SK-N-SH treated with all-trans-retinoic acid at 6 μM for 48 hours (cell line): Measurements from ENCODE around the gene TIMM23.
"Not testable (repeated sequence)": the region's sequence is repeated elsewhere in the genome, so short reads cannot be mapped to it uniquely, and the experiment has no call there.

Source experiments
- ATAC-seq: fragments of 200-7000 bp; cut with Tn5 transposase; 3 replicates; pipeline ENCODE4 v1.9.1; 2020; ENCODE audit warnings: mild to moderate bottlenecking, moderate library complexity
- ARNTL ChIP-seq: fragments of 450-650 bp; formaldehyde crosslinking; IDR thresholded peaks from 2 replicates; pipeline ENCODE4 v1.5.0; 2020; ENCODE audit warnings: low read depth, mild to moderate bottlenecking, moderate library complexity, borderline replicate concordance
- BACH2 ChIP-seq: fragments of 250-450 bp; sonication (Bioruptor Pico); IDR thresholded peaks from 2 replicates; pipeline ENCODE4 v1.9.0; 2021; ENCODE audit warnings: mild to moderate bottlenecking, borderline replicate concordance
- CSDC2 ChIP-seq: fragments of 250-450 bp; sonication (Bioruptor Pico); IDR thresholded peaks from 2 replicates; pipeline ENCODE4 v1.5.0; 2020; ENCODE audit warnings: mild to moderate bottlenecking, moderate library complexity
- ESRRG ChIP-seq: fragments of 250-450 bp; sonication (Bioruptor Pico); IDR thresholded peaks from 2 replicates; pipeline ENCODE4 v1.6.1; 2021; ENCODE audit warnings: mild to moderate bottlenecking
- GLIS3 ChIP-seq: fragments of 250-450 bp; sonication (Bioruptor Pico); IDR thresholded peaks from 2 replicates; pipeline ENCODE4 v1.5.0; 2020; ENCODE audit warnings: mild to moderate bottlenecking, moderate library complexity
- ISL1 ChIP-seq: fragments of 250-450 bp; sonication (Bioruptor Pico); IDR thresholded peaks from 2 replicates; pipeline ENCODE4 v2.1.2; 2022; ENCODE audit warnings: mild to moderate bottlenecking, moderate library complexity
- OSR1 ChIP-seq: fragments of 250-450 bp; sonication (Bioruptor Pico); IDR thresholded peaks from 2 replicates; pipeline ENCODE4 v1.8.0; 2022; ENCODE audit warnings: moderate library complexity, mild to moderate bottlenecking, inconsistent platforms
- PPARA ChIP-seq: fragments of 250-450 bp; sonication (Bioruptor Pico); IDR thresholded peaks from 2 replicates; pipeline ENCODE4 v1.5.0; 2020; ENCODE audit warnings: mild to moderate bottlenecking, borderline replicate concordance
- SNAI2 ChIP-seq: fragments of 250-450 bp; sonication (Bioruptor Pico); IDR thresholded peaks from 2 replicates; pipeline ENCODE4 v1.5.0; 2020; ENCODE audit warnings: mild to moderate bottlenecking, moderate library complexity
- TOX ChIP-seq: fragments of 250-450 bp; sonication (Bioruptor Pico); IDR thresholded peaks from 2 replicates; pipeline ENCODE4 v1.8.0; 2021; ENCODE audit warnings: mild to moderate bottlenecking, moderate library complexity, borderline replicate concordance
- ZC3H10 ChIP-seq: fragments of 250-450 bp; sonication (Bioruptor Pico); IDR thresholded peaks from 2 replicates; pipeline ENCODE4 v1.5.1; 2021; ENCODE audit warnings: mild to moderate bottlenecking, moderate library complexity
- ZFP3 ChIP-seq: fragments of 250-450 bp; sonication (Bioruptor Pico); IDR thresholded peaks from 2 replicates; pipeline ENCODE4 v1.5.0; 2020; ENCODE audit warnings: mild to moderate bottlenecking, moderate library complexity
- ZFP30 ChIP-seq: fragments of 450-650 bp; formaldehyde crosslinking; IDR thresholded peaks from 2 replicates; pipeline ENCODE4 v1.5.0; 2022; ENCODE audit warnings: mild to moderate bottlenecking, moderate library complexity
- ZNF8 ChIP-seq: fragments of 450-650 bp; formaldehyde crosslinking; IDR thresholded peaks from 2 replicates; pipeline ENCODE4 v1.5.0; 2020; ENCODE audit warnings: mild to moderate bottlenecking, moderate library complexity
- TF ChIP-seq, protein P1 (sequence below): fragments of 250-450 bp; sonication (Bioruptor Pico); IDR thresholded peaks from 2 replicates; pipeline ENCODE4 v1.5.1; 2020; ENCODE audit warnings: low read depth, mild to moderate bottlenecking, moderate library complexity
- TF ChIP-seq, protein P2 (sequence below): fragments of 250-450 bp; sonication (Bioruptor Pico); IDR thresholded peaks from 2 replicates; pipeline ENCODE4 v1.5.0; 2020; ENCODE audit warnings: mild to moderate bottlenecking, moderate library complexity
- TF ChIP-seq, protein P3 (sequence below): fragments of 250-450 bp; sonication (Bioruptor Pico); IDR thresholded peaks from 2 replicates; pipeline ENCODE4 v1.8.0; 2020; ENCODE audit warnings: mild to moderate bottlenecking, moderate library complexity, borderline replicate concordance
- TF ChIP-seq, protein P4 (sequence below): fragments of 250-450 bp; sonication (Bioruptor Pico); IDR thresholded peaks from 2 replicates; pipeline ENCODE4 v1.5.1; 2021; ENCODE audit warnings: mild to moderate bottlenecking, moderate library complexity
- TF ChIP-seq, protein P5 (sequence below): fragments of 250-450 bp; sonication (Bioruptor Pico); IDR thresholded peaks from 2 replicates; pipeline ENCODE4 v1.8.0; 2021; ENCODE audit warnings: low read depth, mild to moderate bottlenecking, moderate library complexity, borderline replicate concordance

Gene TIMM23

DNA sequence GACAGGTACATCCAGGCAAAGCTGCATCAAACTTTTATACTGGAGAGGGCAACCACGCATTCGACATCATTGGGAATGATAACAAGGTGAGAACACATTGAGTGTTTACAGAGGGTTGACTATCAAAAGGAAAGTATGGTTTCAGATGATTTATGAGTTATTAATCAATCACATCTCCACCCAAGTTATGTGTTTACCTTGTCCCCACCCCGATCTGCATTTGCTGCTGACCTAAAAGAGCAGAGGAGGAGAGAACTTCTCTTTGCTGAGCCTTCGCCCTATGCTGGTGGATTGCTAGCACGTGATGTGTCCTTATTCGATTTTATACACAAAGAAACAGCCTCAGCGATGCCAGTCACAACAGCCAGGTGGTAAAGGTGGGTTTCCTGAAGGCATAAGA is 74.0 kb downstream of the TIMM23 start, which contains the start of gene MSMB:
TSS of gene MSMB (minus strand) at position 9 of the 400 bp plus-strand sequence. CDS start 32 bp downstream, outside the sequence.
- no peak for ATAC-seq
- TF ChIP-seq, protein P1, sequence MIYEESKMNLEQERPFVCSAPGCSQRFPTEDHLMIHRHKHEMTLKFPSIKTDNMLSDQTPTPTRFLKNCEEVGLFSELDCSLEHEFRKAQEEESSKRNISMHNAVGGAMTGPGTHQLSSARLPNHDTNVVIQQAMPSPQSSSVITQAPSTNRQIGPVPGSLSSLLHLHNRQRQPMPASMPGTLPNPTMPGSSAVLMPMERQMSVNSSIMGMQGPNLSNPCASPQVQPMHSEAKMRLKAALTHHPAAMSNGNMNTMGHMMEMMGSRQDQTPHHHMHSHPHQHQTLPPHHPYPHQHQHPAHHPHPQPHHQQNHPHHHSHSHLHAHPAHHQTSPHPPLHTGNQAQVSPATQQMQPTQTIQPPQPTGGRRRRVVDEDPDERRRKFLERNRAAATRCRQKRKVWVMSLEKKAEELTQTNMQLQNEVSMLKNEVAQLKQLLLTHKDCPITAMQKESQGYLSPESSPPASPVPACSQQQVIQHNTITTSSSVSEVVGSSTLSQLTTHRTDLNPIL (CRISPR knock-in tag), result no peak
- TF ChIP-seq ARNTL (CRISPR knock-in tag), result no peak
- no peak for TF ChIP-seq PPARA (CRISPR knock-in tag)
- no peak for TF ChIP-seq ZC3H10
- TF ChIP-seq ISL1 (CRISPR knock-in tag), result no peak
- TF ChIP-seq CSDC2 (CRISPR knock-in tag), result no peak
- no peak for TF ChIP-seq GLIS3
- TF ChIP-seq BACH2, result no peak

DNA sequence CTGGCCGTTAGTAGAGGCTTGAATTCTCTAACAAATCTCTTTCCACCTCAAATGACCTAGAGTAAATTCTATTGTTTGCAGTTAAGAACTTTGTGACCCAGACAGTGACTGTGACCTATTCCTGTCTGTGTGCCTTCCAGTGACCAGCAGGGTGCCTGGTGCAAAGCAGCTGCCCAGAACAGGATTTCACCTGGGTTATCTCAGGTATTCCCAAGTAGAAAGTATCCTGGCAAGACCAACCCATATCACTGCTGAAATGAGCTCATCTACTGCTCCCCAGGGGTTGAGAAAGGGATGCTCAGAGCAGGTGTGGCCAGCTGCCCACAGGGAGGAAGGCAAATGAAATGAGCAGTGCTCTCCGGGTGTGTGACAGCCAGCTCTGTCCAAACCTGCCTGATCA is 75.9 kb downstream of the TIMM23 start:
- ATAC-seq, result no peak
- TF ChIP-seq, protein P2, sequence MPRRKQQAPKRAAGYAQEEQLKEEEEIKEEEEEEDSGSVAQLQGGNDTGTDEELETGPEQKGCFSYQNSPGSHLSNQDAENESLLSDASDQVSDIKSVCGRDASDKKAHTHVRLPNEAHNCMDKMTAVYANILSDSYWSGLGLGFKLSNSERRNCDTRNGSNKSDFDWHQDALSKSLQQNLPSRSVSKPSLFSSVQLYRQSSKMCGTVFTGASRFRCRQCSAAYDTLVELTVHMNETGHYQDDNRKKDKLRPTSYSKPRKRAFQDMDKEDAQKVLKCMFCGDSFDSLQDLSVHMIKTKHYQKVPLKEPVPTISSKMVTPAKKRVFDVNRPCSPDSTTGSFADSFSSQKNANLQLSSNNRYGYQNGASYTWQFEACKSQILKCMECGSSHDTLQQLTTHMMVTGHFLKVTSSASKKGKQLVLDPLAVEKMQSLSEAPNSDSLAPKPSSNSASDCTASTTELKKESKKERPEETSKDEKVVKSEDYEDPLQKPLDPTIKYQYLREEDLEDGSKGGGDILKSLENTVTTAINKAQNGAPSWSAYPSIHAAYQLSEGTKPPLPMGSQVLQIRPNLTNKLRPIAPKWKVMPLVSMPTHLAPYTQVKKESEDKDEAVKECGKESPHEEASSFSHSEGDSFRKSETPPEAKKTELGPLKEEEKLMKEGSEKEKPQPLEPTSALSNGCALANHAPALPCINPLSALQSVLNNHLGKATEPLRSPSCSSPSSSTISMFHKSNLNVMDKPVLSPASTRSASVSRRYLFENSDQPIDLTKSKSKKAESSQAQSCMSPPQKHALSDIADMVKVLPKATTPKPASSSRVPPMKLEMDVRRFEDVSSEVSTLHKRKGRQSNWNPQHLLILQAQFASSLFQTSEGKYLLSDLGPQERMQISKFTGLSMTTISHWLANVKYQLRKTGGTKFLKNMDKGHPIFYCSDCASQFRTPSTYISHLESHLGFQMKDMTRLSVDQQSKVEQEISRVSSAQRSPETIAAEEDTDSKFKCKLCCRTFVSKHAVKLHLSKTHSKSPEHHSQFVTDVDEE (CRISPR knock-in tag), result no peak
- TF ChIP-seq, protein P3, sequence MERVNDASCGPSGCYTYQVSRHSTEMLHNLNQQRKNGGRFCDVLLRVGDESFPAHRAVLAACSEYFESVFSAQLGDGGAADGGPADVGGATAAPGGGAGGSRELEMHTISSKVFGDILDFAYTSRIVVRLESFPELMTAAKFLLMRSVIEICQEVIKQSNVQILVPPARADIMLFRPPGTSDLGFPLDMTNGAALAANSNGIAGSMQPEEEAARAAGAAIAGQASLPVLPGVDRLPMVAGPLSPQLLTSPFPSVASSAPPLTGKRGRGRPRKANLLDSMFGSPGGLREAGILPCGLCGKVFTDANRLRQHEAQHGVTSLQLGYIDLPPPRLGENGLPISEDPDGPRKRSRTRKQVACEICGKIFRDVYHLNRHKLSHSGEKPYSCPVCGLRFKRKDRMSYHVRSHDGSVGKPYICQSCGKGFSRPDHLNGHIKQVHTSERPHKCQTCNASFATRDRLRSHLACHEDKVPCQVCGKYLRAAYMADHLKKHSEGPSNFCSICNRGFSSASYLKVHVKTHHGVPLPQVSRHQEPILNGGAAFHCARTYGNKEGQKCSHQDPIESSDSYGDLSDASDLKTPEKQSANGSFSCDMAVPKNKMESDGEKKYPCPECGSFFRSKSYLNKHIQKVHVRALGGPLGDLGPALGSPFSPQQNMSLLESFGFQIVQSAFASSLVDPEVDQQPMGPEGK (CRISPR knock-in tag), result no peak
- no peak for TF ChIP-seq CSDC2 (CRISPR knock-in tag)
- TF ChIP-seq PPARA (CRISPR knock-in tag), result no peak
- TF ChIP-seq ISL1 (CRISPR knock-in tag), result no peak
- TF ChIP-seq ZFP30, result no peak
- TF ChIP-seq ESRRG (CRISPR knock-in tag), result no peak
- no peak for TF ChIP-seq GLIS3
- no peak for TF ChIP-seq ZC3H10
- TF ChIP-seq ZFP3 (CRISPR knock-in tag), result no peak
- TF ChIP-seq, protein P4, sequence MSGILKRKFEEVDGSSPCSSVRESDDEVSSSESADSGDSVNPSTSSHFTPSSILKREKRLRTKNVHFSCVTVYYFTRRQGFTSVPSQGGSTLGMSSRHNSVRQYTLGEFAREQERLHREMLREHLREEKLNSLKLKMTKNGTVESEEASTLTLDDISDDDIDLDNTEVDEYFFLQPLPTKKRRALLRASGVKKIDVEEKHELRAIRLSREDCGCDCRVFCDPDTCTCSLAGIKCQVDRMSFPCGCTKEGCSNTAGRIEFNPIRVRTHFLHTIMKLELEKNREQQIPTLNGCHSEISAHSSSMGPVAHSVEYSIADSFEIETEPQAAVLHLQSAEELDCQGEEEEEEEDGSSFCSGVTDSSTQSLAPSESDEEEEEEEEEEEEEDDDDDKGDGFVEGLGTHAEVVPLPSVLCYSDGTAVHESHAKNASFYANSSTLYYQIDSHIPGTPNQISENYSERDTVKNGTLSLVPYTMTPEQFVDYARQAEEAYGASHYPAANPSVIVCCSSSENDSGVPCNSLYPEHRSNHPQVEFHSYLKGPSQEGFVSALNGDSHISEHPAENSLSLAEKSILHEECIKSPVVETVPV (CRISPR knock-in tag), result no peak
- no peak for TF ChIP-seq BACH2
- no peak for TF ChIP-seq ARNTL (CRISPR knock-in tag)
- no peak for TF ChIP-seq SNAI2 (CRISPR knock-in tag)
- TF ChIP-seq, protein P1 (CRISPR knock-in tag), result no peak
- TF ChIP-seq OSR1 (CRISPR knock-in tag), result no peak

DNA sequence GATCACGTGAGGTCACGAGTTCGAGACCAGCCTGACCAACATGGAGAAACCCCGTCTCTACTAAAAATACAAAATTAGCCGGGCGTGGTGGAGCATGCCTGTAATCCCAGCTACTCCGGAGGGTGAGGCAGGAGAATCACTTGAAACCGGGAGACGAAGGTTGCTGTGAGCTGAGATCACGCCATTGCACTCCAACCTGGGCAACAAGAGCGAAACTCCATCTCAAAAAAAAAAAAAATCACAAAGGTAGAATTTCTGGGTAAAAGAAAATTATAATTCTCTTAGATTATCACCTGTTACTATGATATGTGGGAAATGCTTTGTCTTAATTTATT is 77.2 kb downstream of the TIMM23 start:
- ATAC-seq, result not testable (repeated sequence)

DNA sequence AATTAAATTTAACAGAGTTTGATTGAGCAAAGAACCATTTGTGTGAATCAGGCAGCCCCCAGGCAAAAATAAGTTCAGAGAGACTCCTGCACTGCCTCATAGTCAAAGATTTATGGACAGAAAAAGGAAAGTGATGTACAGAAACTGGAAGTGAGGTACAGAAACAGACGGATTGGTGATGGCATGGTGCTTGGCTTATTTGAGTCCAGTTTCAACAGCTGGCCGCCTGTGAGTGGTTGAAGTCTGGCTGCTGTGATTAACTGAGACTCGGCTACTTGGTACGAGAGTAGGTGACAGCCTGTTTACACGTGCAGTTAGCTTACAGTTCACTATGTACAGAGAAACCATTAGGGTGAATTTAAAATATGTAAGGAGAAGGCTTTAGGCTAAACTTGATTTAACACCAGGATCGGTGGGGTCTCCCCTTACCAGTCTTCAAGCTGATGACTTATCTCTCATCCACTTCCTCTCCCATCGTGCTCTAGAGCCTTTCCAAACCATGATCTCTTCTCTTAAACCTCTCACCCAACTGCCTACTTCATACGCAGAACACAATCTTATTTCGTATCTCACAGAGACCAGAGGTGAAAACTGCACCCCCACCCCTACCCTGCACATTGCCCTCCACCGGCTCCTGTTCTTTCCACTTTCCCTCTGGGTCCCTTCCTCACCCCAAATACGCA is 78.8 kb downstream of the TIMM23 start:
- no peak for ATAC-seq
- TF ChIP-seq ISL1 (CRISPR knock-in tag) (no peak), PPARA (CRISPR knock-in tag) (no peak), ESRRG (CRISPR knock-in tag) (no peak), TOX (no peak), CSDC2 (CRISPR knock-in tag) (no peak), OSR1 (CRISPR knock-in tag) (no peak), ZNF8 (CRISPR knock-in tag) (no peak)
- TF ChIP-seq, protein P2 (CRISPR knock-in tag), result no peak
- TF ChIP-seq, protein P5, sequence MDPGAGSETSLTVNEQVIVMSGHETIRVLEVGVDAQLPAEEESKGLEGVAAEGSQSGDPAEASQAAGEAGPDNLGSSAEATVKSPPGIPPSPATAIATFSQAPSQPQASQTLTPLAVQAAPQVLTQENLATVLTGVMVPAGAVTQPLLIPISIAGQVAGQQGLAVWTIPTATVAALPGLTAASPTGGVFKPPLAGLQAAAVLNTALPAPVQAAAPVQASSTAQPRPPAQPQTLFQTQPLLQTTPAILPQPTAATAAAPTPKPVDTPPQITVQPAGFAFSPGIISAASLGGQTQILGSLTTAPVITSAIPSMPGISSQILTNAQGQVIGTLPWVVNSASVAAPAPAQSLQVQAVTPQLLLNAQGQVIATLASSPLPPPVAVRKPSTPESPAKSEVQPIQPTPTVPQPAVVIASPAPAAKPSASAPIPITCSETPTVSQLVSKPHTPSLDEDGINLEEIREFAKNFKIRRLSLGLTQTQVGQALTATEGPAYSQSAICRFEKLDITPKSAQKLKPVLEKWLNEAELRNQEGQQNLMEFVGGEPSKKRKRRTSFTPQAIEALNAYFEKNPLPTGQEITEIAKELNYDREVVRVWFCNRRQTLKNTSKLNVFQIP (CRISPR knock-in tag), result no peak
- TF ChIP-seq, protein P4 (CRISPR knock-in tag), result no peak
